Measurements from ENCODE around the gene SLC34A3.

GRCh38 chr9:137275588-137276472 lies 45.1 kb downstream of the SLC34A3 start:
- TF ChIP-seq EZH2 (IDR thresholded peaks at IDR 0.05; ENCODE audit: low read depth), result no peak
- no peak for TF ChIP-seq CTCF (conservative IDR thresholded peaks at IDR 0.05)

Data from PC-9 (cell line).